Superior temporal gyrus (tissue), 1 donor: Measurements from ENCODE around the gene GREM1.

Source experiments
- DNase-seq: peaks from one replicate; pipeline ENCODE4 v3.0.0-alpha.2; 2016; ENCODE audit errors: extremely low spot score

The GREM1 gene

DNA sequence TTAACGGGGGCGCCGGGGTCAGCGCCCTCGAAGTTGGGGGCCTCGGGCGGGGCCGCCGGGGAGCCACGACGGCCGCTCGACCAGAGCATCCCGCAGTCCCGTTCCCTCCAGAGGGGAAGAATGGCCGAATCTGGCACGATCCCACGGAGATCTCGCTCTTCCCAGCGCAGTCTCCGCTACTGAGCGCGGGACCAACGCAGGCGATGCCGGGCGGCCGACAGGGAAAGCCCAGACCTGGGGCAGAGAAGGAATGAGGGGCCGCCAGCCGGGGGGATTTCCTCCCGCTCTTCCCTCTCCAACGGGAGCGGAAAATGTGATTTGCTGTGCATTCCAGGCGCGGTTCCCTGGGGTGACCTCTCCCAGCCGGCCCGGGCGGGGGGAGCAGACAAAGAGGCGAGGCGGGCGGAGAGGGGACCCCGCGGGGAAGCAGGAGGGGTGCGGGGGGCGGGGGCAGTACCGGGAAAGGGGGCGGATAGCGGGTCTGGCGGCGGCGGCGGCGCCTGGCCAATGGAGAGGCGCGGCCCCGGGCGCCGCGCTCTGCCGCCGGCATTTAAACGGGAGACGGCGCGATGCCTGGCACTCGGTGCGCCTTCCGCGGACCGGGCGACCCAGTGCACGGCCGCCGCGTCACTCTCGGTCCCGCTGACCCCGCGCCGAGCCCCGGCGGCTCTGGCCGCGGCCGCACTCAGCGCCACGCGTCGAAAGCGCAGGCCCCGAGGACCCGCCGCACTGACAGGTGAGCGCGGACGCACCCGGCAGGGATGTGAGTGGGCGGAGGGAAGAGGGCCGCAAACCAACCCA is at the start of gene GREM1:
GREM1 (plus strand) TSS at position 579 of the 801 bp plus-strand sequence. CDS start 12,687 bp downstream, outside the sequence.
- peak; percentile 37 for DNase-seq

DNA sequence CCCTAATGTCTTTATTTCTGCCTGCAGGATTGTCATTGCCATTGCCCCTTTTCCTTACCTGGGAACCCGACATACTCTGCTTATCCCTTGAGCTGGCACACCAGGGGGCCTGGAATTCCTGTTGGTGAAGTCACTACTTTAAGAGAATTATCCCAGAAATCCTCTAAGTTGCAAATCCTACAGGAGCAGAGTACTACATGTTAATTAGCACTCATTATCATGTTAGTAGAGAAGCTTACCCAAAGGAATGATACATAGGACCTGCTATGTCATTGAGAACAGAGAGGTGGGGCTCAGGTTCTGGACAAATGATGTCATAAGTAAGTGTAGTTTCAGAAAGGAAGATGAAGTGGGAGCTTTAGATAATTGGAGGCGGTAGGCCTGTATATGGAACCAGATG is 48.9 kb upstream of the GREM1 start:
- no peak for DNase-seq

DNA sequence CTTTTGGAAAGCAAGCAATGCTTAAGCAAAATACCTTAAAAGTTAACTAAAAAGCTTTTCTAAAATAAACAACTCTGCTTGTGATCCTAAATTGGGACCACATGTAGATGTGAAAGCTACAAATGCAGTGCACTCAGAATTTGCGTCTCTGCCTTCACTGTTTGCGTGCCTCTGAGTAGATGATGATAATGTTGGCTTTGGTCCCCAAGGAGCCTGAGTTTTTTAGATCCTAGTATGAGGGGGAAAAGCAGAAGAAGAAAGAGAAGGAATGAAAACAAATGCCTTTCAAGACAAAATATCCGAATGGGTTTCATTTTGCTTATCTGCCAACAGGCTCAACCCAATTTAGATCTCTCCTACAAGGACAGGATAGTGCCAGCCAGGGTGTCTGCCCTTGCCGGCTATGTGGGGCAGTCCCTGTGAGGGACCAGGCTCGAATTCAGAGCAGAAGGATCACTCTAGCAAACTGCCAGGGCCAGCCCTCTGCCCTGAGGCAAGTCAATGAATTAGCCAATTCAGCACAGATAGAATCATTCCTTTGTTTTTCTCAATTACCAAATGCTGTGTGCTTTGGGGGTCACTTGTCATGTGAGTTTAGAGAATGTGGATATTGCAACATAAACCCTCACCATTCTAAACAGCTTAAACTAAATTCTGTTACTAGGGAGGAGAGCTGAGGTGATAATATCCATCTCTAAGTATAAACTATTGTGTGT is 47.8 kb upstream of the GREM1 start:
- peak; percentile 93 for DNase-seq

DNA sequence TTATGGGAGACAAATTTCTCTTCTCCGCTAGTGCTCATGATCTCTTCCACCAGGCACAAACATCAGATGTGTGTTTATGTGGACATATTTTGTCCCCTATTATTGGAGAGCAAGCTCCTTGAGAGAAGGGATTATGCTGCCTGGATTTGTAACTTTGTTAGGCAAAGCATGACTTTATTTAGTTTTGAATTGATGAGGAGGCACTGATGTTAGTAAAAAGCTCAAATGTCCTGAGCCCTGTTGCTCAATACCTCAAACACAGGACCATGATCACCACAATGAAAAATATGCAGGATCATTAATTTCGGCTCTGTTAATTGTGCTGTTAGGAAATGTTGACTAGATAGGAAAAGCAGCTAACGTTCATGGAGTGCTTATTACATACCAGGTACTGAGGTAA is 47.2 kb upstream of the GREM1 start:
- DNase-seq, result no peak

DNA sequence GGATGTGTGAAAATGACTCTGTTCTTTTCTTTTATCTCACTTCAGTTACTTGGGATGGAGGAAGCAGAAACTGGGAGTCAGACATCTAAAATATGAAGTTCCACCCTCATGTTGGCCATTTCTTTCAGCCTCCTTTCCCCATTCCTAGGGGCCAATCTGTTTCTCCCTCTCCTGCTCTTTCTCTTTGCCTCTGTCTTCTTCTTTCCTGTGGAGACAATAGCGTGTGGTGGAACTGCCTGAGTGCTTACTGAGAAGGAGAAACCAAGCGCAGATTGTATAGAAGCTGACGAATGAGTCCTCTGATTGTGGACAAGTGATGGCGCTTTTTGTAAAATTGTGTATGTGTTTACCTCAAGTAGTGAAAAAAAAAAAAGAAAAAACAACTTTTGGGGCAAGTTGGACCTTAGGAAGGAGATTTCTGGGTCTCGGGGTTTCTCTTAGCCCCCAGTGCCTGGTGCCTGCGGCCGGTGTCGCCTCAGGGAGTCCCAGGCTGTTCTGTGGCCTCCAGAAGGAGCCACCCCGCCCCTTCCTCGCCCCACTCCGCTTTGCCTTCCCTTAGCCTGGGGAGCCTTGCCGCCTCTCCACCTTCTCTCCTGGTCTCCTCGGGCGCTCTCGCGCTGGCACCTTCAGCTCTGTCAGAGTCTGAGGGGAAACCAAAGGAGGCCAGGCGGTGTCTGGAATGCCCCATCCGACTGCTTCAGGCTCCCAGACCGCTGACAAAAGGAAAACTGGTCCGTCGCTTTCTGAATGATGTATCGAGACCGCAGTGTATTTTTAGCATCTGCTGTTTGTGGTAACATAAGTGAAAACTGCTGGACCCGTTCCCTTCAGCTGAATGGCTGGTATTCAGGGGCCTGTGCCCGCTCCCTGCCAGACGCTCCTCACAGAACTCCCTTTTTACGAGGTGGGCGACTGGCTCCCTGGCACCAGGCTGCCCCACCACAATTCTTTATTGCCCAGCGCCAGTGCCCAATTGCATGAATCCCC is 46.2 kb upstream of the GREM1 start:
- DNase-seq, result peak; percentile 76

DNA sequence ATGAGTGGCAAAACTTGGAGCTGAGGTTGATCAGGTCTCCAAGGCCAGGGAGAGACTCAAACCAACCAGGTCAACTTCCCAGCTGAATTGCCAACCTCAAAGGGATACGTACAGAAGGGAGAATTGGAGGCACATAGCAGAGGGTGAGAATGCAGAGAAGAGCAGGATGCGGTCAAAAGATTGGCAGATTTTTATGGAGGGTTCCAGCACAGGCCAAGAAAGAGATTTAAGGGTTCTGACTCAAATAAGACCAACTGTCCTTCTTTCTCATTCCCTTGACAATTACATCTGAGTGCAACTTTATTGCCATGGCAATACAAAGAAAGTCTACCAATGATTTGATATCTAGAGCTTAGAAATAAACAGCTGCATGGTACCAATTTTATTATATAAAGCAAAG is 43.1 kb upstream of the GREM1 start:
- no peak for DNase-seq

DNA sequence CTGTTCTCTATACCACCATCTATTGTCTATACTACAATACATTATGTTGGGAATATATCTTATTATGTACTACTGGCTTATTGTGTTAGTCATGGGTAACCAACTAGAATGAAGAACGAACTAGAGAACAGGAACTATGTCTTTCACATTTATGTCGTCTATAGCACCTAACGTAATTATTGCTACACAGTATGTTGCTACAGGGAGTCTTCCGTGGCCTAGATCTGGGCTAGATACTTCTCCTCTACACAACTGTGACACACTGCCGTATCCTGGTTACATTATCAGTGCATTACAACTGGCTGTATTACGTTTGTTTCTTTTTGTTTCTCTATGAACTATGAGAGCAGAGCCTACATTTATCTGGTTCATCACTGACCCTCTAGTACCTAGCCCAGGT is 42.3 kb upstream of the GREM1 start:
- DNase-seq, result peak; percentile 29

DNA sequence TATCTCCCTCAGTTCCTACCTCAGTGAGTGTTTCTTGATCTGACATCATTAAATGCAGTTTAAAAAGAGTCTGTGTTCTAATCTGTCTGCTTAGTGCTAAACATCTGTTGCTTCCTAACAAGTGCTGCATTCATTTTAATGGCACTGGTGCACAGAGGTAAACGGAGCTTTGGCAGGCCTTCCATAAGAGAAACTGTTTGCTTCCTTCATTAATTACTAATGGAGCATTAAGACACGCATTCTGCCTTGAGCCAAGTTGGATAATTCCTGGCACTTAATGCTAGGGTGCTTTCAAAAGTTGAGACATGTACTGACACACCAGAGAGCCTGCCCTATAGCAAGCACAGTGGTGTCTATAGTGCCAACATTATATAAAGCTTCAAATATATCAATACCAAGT is 41.6 kb upstream of the GREM1 start:
- peak; percentile 34 for DNase-seq

DNA sequence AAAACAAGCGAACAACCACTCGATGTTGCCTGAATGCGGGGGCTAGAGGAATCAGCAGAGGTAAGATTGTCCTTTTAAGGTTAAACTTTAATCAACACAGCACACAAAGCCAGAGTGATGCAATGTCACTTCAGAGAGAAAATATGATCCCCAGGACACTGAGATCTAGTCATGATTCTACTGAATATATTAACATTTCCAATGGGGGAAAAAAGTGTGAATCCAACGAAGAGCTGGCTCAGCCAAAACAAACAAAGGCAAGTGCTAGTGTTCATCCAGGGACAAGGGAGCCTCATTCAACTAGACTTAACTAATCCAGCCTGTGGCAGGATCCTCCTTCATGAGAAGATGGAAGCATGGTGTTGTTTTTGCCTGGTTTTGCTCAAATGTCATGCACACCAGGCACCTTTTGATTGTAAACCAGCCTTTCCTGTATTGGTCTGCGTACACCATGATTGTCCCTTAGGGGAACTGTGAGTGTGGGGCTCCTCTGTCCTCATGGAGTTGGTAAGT is 40.5 kb upstream of the GREM1 start:
- peak; percentile 42 for DNase-seq

DNA sequence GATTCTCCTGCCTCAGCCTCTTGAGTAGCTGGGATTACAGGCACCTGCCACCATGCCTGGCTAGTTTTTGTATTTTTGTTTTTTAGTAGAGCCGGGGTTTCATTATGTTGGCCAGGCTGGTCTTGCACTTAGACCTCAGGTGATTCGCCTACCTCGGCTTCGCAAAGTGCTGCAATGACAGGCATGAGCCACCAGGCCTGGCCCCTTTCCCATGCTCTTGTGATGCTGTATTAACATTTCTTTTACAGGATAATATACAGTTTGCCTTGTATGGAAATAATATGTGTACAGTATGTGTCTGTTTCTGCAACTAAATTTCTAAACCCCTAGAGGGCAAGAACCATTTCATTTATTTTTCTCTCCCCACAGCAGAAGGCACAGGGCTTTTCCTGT is 38.5 kb upstream of the GREM1 start:
- DNase-seq, result no peak

DNA sequence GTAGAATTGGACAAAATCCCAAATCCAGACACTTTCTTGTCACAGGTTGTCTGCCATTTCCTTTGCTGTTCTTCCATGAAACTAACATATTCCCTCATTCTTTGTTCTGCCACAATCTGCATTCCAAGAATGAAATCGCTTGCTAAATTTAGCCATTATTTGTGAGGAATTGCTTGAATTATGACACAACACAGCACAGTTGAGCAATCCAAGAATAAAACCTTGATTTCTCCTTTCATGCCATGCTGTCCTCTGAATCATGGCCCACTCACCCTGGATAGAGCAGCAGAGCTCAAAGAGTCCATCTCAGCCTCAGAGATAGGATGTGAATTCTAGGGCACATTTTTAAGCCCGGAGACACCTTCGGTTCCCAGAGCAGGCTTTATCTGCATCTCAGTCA is 35.2 kb upstream of the GREM1 start:
- no peak for DNase-seq

DNA sequence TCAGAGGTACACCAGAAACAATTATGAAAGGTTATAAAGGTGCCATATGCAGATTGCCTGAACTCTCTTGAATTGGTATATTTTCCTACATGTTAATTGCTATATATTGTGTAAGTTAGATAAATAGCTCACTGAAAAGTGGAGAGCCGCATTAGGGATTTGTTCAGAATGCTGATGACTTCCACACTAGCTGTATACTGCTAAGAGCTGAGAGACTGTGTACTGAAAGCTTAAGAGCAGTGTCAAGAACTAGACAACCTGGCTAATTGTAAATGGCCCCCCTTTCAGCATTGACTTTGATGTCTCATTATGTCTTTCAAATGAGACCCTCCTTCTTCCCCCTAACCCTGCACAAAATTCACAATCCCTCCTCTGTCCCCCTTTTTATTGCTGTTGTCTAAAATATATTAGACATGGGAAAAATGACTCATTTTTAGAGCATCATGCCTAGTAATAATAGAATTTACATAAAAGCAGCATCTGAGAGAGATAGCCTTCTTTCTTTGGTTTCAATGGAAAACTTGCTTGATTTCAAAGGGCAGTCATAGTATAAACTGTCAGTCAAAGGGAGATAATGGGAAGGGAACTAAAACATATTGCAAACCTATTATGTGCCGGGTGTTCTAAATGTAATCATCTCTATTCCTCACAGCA is 34.7 kb upstream of the GREM1 start:
- DNase-seq, result no peak

DNA sequence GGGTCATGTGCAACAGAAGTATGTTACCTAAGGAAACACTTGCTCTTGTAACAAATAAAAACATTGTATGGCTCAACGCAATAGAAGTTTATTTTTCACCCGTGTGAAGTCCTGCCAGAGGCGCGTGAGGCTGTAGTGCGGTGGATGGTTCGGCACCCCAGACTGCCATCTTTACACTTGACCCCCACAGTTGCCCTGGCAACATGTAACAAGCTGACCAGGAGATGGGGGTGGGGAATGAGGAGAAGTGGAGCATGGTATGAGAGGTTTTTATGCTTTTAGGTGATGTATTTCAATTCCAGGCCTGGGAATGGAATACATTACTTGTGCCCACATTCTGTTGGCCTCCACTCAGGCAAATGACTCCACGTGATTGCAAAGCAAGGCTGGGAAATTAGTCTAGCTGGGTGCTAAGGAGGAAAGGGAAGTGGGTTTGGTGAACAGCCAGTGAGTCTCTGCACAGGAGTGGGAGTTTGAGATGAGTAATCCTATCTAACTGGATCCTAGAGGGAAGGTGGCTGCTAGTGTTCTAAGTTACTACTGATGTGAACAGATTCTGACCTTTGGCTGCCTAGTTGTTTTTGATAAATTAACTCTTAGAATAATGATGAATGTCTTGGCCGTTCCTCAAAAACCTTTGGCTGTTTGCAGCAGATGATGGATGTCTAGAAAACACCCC is 33.8 kb upstream of the GREM1 start:
- DNase-seq, result peak; percentile 51

DNA sequence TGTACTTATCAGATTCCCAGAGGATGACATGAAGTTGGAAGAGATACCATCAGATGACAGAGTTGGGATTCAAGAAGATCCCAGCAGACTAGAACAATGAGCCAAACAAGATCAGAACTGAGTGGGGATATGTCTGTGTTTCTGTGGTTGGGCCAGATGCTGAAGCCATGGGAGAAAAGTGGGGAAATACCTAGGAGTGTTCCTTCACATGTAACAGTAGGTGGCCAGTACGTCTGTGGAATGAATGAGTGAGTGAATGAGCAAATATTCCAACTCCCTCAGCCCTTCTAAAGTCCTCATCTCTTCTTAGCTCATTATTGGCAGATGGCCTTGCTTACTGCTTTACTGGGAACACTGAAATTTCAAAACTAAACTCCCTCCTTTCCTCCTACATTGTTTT is 32.2 kb upstream of the GREM1 start:
- DNase-seq, result no peak

DNA sequence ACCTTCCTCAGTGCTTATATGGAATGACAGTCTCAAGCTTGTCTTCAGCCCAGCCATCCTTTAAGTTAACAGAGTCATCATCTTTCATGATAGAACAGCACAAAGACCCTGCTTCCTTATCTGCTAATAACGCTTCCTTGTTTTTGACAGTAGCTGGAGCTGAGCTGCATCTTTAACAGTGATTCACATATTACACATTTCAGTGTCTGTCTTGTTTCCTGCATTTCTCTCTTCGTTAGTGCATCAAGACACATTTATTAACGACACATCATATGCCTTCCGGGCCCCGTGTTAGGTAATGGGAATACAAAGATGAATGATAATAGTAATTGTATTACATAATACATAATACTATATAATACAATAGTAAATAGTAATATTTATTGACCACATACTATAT is 30.2 kb upstream of the GREM1 start:
- DNase-seq, result no peak

DNA sequence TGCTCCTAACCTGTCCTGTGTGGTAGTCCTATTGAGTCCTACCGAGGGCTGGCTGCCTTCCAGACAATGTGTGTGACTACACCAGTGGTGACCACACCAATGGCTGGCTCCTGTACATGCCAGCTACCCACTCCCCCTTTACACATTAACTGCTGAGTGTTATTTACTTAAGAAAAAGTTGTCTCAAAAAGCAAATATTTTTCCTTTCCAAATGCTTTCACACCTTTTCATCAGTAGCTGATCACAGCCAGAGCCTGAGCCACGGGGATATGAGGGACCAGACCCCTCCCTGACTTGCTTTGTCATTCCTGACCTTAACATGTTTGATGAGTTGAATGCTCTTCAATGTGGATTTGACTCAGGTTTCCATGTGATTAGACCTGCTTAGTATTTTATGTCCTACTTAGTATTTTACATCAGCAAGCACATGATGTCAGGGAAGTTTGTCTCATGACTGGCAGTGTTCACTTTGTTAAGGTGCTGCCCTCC is 29.6 kb upstream of the GREM1 start:
- DNase-seq, result no peak

DNA sequence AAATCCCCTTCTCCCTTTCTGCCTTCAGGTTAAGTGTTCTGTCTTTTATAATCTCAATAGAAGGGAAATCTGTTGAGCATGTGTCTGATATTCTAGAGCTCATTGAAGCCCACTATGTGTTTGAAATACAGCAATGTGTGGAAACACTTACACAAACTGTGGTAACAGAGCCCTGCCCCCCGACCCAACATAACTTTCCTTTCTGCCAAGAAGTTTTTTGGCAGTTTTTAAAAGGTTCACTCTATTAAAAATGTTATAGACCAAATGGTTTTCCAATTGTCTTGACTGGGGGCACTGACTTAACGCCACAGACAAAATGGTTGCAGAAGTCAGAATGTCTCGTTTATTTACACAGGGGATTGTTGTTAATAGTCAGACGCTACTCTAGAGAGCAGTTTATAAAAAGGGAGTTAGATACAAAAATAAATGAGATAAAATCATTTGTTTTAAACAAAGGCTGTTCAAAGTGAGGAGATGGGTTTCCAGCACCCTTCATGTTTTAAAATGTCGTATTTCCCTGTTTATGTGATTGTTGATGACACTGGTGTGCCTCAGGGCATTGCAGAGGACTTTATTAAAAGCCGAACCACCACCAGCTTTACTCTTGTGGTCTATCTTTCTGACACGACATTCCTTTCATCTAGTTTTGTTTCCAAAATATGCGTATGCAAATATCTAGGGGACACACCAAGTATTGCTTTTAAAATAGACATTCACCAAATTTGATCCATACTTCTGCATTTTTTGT is 26.7 kb upstream of the GREM1 start:
- no peak for DNase-seq

DNA sequence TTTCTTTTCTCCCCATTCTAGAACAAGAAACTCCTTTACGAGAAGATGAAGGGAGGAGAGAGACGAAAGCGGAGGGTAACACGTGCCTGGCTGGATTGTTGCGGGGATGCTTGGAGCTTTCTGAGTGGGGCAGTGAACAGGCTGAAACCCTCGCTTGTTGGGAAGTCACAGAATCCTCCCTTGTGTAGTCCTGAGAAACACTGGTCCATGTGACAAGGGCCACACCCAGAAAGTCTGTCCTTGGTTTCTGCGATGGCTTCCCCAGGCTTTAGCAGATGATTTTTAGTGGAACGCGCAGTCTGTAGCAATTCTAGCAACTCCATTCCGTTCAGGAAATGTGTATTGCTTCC is 26.1 kb upstream of the GREM1 start:
- DNase-seq, result no peak

DNA sequence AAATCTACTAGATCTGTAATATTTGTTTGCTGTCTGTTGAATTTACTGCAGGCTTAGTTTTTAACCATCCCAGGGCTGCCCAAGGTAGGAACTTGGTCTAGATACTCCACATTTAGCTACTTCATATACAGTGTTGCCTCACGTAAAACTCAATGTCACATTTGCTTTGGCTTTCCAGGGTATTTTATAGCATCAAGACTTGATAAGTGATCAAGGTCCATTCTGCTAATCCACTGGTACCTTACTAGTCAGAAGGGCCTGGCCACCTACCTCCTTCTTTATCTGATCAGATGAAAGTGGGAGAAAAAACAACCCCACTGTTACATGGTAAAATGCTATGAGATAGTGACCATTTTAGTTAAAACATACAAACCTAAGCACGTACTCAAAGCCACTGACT is 25.5 kb upstream of the GREM1 start:
- no peak for DNase-seq
